ENCODE data around the gene SPEM2. TPM values are rescaled to one million over a fixed set of nuclear protein-coding genes. Genes with fewer than 3 reads are reported as not detected.

The SPEM2 gene
- total and polyA plus RNA-seq, 4 donors = not detected

GRCh38 chr17:7443499-7444485 lies 18.4 kb downstream of the SPEM2 start:
- Histone ChIP-seq H3K27ac (ENCODE audit: low read depth in 1 of 2, low read length in 2 of 2) (no peak overlapping the region), H3K4me3 (ENCODE audit: low read depth in 1 of 3, low read length in 3 of 3) (no peak overlapping the region), H3K9ac (ENCODE audit: low read depth in 1 of 2, low read length in 2 of 2) (no peak overlapping the region), H3K9me3 (ENCODE audit: control insufficient read depth in 4 of 4, low read length in 3 of 4) (no peaks in the 10 kb centered on the region), H3K36me3 (ENCODE audit: control insufficient read depth in 4 of 4, insufficient read depth in 3 of 4, low read depth in 1 of 4, low read length in 3 of 4) (no peaks in the 10 kb centered on the region), H3K4me1 (ENCODE audit: control insufficient read depth in 4 of 4, insufficient read depth in 4 of 4, low read length in 3 of 4) (peaks cover 20 to 32% (median 27%) of the 10 kb centered on the region in 4 donors), H3K27me3 (ENCODE audit: control insufficient read depth in 4 of 4, insufficient read depth in 4 of 4, low read length in 3 of 4) (peaks cover 0 to 3% (median 0%) of the 10 kb centered on the region in 4 donors)
- TF ChIP-seq, protein P1, sequence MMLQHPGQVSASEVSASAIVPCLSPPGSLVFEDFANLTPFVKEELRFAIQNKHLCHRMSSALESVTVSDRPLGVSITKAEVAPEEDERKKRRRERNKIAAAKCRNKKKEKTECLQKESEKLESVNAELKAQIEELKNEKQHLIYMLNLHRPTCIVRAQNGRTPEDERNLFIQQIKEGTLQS (IDR thresholded peaks at IDR 0.05) = no peak
- 87% methylated on average over 7 of the region's 7 CpGs for WGBS
- no peak for DNase-seq (ENCODE audit: low spot score)

GRCh38 chr17:7444682-7445618 lies 19.5 kb downstream of the SPEM2 start, which contains the start of gene CHRNB1:
Gene CHRNB1, plus strand, starts transcription at chr17:7445061. Its CDS starts 67 bp downstream, at chr17:7445128.
- DNase-seq (ENCODE audit: low spot score) = peak; percentile 83
- no peaks in the 10 kb centered on the region for H3K27me3 ChIP-seq (ENCODE audit: control insufficient read depth in 4 of 4, insufficient read depth in 4 of 4, low read length in 3 of 4)
- TF ChIP-seq RXRA (IDR thresholded peaks at IDR 0.05) = peak; percentile 44 to 45
- TF ChIP-seq, protein P1 (IDR thresholded peaks at IDR 0.05) = no peak
- TF ChIP-seq, protein P2, sequence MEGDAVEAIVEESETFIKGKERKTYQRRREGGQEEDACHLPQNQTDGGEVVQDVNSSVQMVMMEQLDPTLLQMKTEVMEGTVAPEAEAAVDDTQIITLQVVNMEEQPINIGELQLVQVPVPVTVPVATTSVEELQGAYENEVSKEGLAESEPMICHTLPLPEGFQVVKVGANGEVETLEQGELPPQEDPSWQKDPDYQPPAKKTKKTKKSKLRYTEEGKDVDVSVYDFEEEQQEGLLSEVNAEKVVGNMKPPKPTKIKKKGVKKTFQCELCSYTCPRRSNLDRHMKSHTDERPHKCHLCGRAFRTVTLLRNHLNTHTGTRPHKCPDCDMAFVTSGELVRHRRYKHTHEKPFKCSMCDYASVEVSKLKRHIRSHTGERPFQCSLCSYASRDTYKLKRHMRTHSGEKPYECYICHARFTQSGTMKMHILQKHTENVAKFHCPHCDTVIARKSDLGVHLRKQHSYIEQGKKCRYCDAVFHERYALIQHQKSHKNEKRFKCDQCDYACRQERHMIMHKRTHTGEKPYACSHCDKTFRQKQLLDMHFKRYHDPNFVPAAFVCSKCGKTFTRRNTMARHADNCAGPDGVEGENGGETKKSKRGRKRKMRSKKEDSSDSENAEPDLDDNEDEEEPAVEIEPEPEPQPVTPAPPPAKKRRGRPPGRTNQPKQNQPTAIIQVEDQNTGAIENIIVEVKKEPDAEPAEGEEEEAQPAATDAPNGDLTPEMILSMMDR (IDR thresholded peaks at IDR 0.05; ENCODE audit: low read depth, low read length, missing input control) = no peak
- TF ChIP-seq NR2F2 (IDR thresholded peaks at IDR 0.05) = peak; percentile 30
- TF ChIP-seq REST (IDR thresholded peaks at IDR 0.05) = peak; percentile 68
- TF ChIP-seq, protein P3, sequence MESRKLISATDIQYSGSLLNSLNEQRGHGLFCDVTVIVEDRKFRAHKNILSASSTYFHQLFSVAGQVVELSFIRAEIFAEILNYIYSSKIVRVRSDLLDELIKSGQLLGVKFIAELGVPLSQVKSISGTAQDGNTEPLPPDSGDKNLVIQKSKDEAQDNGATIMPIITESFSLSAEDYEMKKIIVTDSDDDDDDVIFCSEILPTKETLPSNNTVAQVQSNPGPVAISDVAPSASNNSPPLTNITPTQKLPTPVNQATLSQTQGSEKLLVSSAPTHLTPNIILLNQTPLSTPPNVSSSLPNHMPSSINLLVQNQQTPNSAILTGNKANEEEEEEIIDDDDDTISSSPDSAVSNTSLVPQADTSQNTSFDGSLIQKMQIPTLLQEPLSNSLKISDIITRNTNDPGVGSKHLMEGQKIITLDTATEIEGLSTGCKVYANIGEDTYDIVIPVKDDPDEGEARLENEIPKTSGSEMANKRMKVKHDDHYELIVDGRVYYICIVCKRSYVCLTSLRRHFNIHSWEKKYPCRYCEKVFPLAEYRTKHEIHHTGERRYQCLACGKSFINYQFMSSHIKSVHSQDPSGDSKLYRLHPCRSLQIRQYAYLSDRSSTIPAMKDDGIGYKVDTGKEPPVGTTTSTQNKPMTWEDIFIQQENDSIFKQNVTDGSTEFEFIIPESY (IDR thresholded peaks at IDR 0.05) = no peak
- peak in 1 of 2 donors; percentile 43 for TF ChIP-seq RAD21 (IDR thresholded peaks at IDR 0.05)
- TF ChIP-seq HNF4G (IDR thresholded peaks at IDR 0.05) = no peak
- TF ChIP-seq HNF4A (conservative IDR thresholded peaks at IDR 0.05) = peak in 1 of 2 donors; percentile 16
- peak; percentile 68 for TF ChIP-seq SP1 (IDR thresholded peaks at IDR 0.05)
- no peaks in the 10 kb centered on the region for H3K36me3 ChIP-seq (ENCODE audit: control insufficient read depth in 4 of 4, insufficient read depth in 3 of 4, low read depth in 1 of 4, low read length in 3 of 4)
- H3K27ac ChIP-seq (ENCODE audit: low read depth in 1 of 2, low read length in 2 of 2) = peak within 1 kb of the TSS; percentile 80 to 92
- H3K9ac ChIP-seq (ENCODE audit: low read depth in 1 of 2, low read length in 2 of 2) = peak within 1 kb of the TSS in 1 of 2 donors; percentile 45
- peaks cover 14 to 29% (median 23%) of the 10 kb centered on the region in 4 donors for H3K4me1 ChIP-seq (ENCODE audit: control insufficient read depth in 4 of 4, insufficient read depth in 4 of 4, low read length in 3 of 4)
- peak within 1 kb of the TSS; percentile 34 to 73 (median 68) for H3K4me3 ChIP-seq (ENCODE audit: low read depth in 1 of 3, low read length in 3 of 3)
- WGBS = 5% methylated on average over 51 of the region's 51 CpGs
- H3K9me3 ChIP-seq (ENCODE audit: control insufficient read depth in 4 of 4, low read length in 3 of 4) = no peaks in the 10 kb centered on the region
